Osteoblast (primary cell): ENCODE results near the gene SACS. TPM values are rescaled to one million over a fixed set of nuclear protein-coding genes. Genes with fewer than 3 reads are reported as not detected.

ENCODE experiments used
- DNase-seq: peaks from one replicate; pipeline ENCODE4 v3.0.0; 2011; ENCODE audit warnings: low spot score, mixed read lengths; ENCODE audit not compliant: insufficient read length; ENCODE audit errors: missing footprints
- H2AFZ ChIP-seq: 2 replicates; pipeline ENCODE4 v1.6.0; 2011; ENCODE audit warnings: mild to moderate bottlenecking, low read length
- H3K27ac ChIP-seq: 2 replicates; pipeline ENCODE4 v1.5.1; 2011; ENCODE audit warnings: mild to moderate bottlenecking, low read depth, low read length, moderate library complexity
- H3K27me3 ChIP-seq: 2 replicates; pipeline ENCODE4 v1.6.0; 2012; ENCODE audit warnings: mild to moderate bottlenecking, control low read depth, inconsistent platforms, low read length, moderate library complexity; ENCODE audit not compliant: insufficient read depth
- H3K36me3 ChIP-seq: 2 replicates; pipeline ENCODE4 v1.5.1; 2011; ENCODE audit warnings: mild to moderate bottlenecking, low read length, control low read depth, moderate library complexity; ENCODE audit not compliant: insufficient read depth
- H3K4me1 ChIP-seq: 2 replicates; pipeline ENCODE4 v1.5.1; 2011; ENCODE audit warnings: mild to moderate bottlenecking, low read length, control low read depth, moderate library complexity; ENCODE audit not compliant: insufficient read depth
- H3K4me2 ChIP-seq: 2 replicates; pipeline ENCODE4 v1.6.0; 2011; ENCODE audit warnings: mild to moderate bottlenecking, low read length; ENCODE audit not compliant: insufficient read depth
- H3K4me3 ChIP-seq: fragments of 200-600 bp; sonication (generic); 3 replicates; pipeline ENCODE4 v1.5.1; 2012; ENCODE audit warnings: mild to moderate bottlenecking, low read length, inconsistent platforms; ENCODE audit not compliant: insufficient read depth
- H3K79me2 ChIP-seq: 2 replicates; pipeline ENCODE4 v1.6.0; 2012; ENCODE audit warnings: mild to moderate bottlenecking, low read length, control low read depth, inconsistent platforms; ENCODE audit not compliant: insufficient read depth
- H3K9me3 ChIP-seq: 2 replicates; pipeline ENCODE4 v1.5.1; 2011; ENCODE audit warnings: low read depth, low read length, control low read depth
- H4K20me1 ChIP-seq: 2 replicates; pipeline ENCODE4 v1.6.0; 2012; ENCODE audit warnings: mild to moderate bottlenecking, low read length, control low read depth; ENCODE audit not compliant: insufficient read depth
- CTCF ChIP-seq: IDR thresholded peaks from 2 replicates; pipeline ENCODE4 v1.5.1; 2011; ENCODE audit warnings: mild to moderate bottlenecking, low read depth, low read length, moderate library complexity; ENCODE audit errors: extremely low read depth
- total RNA-seq: library from RNA; depleted of rRNA; stranded (reverse); fragments of >200 nt; gene quantifications from 2 replicates; pipeline ENCODE4 v1.2.3, GENCODE V29; 2012

Gene SACS
- total RNA-seq, 1 donor = 59.0 TPM

- TF ChIP-seq CTCF = no peak
- Histone ChIP-seq H3K4me3 (no peak overlapping the region), H3K9me3 (no peaks in the 10 kb centered on the region), H4K20me1 (peaks cover 5% of the 10 kb centered on the region), H3K4me1 (peaks cover 16% of the 10 kb centered on the region), H3K36me3 (peaks cover 77% of the 10 kb centered on the region), H2AFZ (no peak overlapping the region), H3K79me2 (peaks cover 86% of the 10 kb centered on the region), H3K27ac (no peak overlapping the region), H3K27me3 (no peaks in the 10 kb centered on the region), H3K4me2 (no peak overlapping the region)
- no peak for DNase-seq
Observed at GRCh38 chr13:23352161-23352560, 81.3 kb downstream of the SACS start.

- H3K36me3 ChIP-seq = peaks cover 69% of the 10 kb centered on the region
Observed at GRCh38 chr13:23350009-23350408, 83.5 kb downstream of the SACS start.

GRCh38 chr13:23349161-23349897 lies 84.2 kb downstream of the SACS start:
- H4K20me1 ChIP-seq = peaks cover 5% of the 10 kb centered on the region
- no peak overlapping the region for H3K4me3 ChIP-seq
- H3K27me3 ChIP-seq = no peaks in the 10 kb centered on the region
- H3K36me3 ChIP-seq = peaks cover 62% of the 10 kb centered on the region
- H3K79me2 ChIP-seq = peaks cover 88% of the 10 kb centered on the region
- no peak overlapping the region for H2AFZ ChIP-seq
- H3K4me2 ChIP-seq = no peak overlapping the region
- DNase-seq = no peak
- H3K27ac ChIP-seq = peak overlapping the region; percentile 38
- H3K9me3 ChIP-seq = no peaks in the 10 kb centered on the region
- TF ChIP-seq CTCF = no peak
- peaks cover 16% of the 10 kb centered on the region for H3K4me1 ChIP-seq

More at GRCh38 chr13:23350009-23350408, 83.5 kb downstream of the SACS start:
- Histone ChIP-seq H3K27me3 (no peaks in the 10 kb centered on the region), H2AFZ (no peak overlapping the region), H4K20me1 (peaks cover 5% of the 10 kb centered on the region), H3K27ac (peak overlapping the region; percentile 38), H3K4me2 (no peak overlapping the region), H3K9me3 (no peaks in the 10 kb centered on the region), H3K79me2 (peaks cover 88% of the 10 kb centered on the region), H3K4me1 (peaks cover 16% of the 10 kb centered on the region), H3K4me3 (no peak overlapping the region)
- DNase-seq = no peak
- TF ChIP-seq CTCF = no peak

GRCh38 chr13:23348262-23349127 lies 85.0 kb downstream of the SACS start:
- H3K4me2 ChIP-seq = no peak overlapping the region
- TF ChIP-seq CTCF = no peak
- H3K36me3 ChIP-seq = peaks cover 59% of the 10 kb centered on the region
- DNase-seq = no peak
- peaks cover 16% of the 10 kb centered on the region for H3K4me1 ChIP-seq
- peak overlapping the region; percentile 3 for H3K27ac ChIP-seq
- H3K27me3 ChIP-seq = no peaks in the 10 kb centered on the region
- H4K20me1 ChIP-seq = peaks cover 5% of the 10 kb centered on the region
- H3K9me3 ChIP-seq = no peaks in the 10 kb centered on the region
- no peak overlapping the region for H3K4me3 ChIP-seq
- H3K79me2 ChIP-seq = peaks cover 90% of the 10 kb centered on the region
- H2AFZ ChIP-seq = no peak overlapping the region
